Kidney epithelial cell (primary cell): Measurements from ENCODE around the gene S100A9. TPM values are rescaled to one million over a fixed set of nuclear protein-coding genes. Genes with fewer than 3 reads are reported as not detected.
"Not testable (repeated sequence)": the region's sequence is repeated elsewhere in the genome, so short reads cannot be mapped to it uniquely, and the experiment has no call there.

Experiments used
- DNase-seq: peaks from one replicate; pipeline ENCODE4 v3.0.0-alpha.2; 2010; ENCODE audit warnings: low read depth
- H3K27me3 ChIP-seq: 2 replicates; pipeline ENCODE4 v1.6.0; 2011; ENCODE audit warnings: low read length; ENCODE audit not compliant: control insufficient read depth, insufficient read depth
- H3K36me3 ChIP-seq: 2 replicates; pipeline ENCODE4 v1.5.1; 2011; ENCODE audit warnings: low read length; ENCODE audit not compliant: control insufficient read depth, insufficient read depth
- H3K4me3 ChIP-seq: 2 replicates; pipeline ENCODE4 v1.5.1; 2011; ENCODE audit warnings: low read depth, mild to moderate bottlenecking, control low read depth, low read length
- CTCF ChIP-seq: IDR thresholded peaks from 2 replicates; pipeline ENCODE4 v1.5.1; 2011; ENCODE audit warnings: mild to moderate bottlenecking, moderate library complexity, low read length, control low read depth, inconsistent platforms; ENCODE audit not compliant: insufficient read depth, poor library complexity, severe bottlenecking
- total RNA-seq: library from RNA; depleted of rRNA; stranded (reverse); fragments of >200 nt; gene quantifications from 2 replicates; pipeline ENCODE4 v1.2.3, GENCODE V29; 2015

S100A9 gene
- total RNA-seq, 1 donor from 2014 or later = 35.3 TPM

GRCh38 chr1:153318145-153318544 is 39.5 kb upstream of the S100A9 start:
- not testable (repeated sequence) for H3K36me3 ChIP-seq

GRCh38 chr1:153322568-153322967 is 35.1 kb upstream of the S100A9 start:
- no peak for DNase-seq
- H3K27me3 ChIP-seq = no peaks in the 10 kb centered on the region
- no peak overlapping the region for H3K4me3 ChIP-seq
- H3K36me3 ChIP-seq = no peaks in the 10 kb centered on the region
- TF ChIP-seq CTCF = no peak

More at GRCh38 chr1:153318145-153318544, 39.5 kb upstream of the S100A9 start:
- H3K27me3 ChIP-seq, H3K4me3 ChIP-seq, DNase-seq: not testable (repeated sequence)

GRCh38 chr1:153324912-153325311 is 32.7 kb upstream of the S100A9 start:
- TF ChIP-seq CTCF = no peak
- Histone ChIP-seq H3K27me3 (no peaks in the 10 kb centered on the region), H3K4me3 (no peak overlapping the region), H3K36me3 (no peaks in the 10 kb centered on the region)
- no peak for DNase-seq

GRCh38 chr1:153333902-153334301 is 23.8 kb upstream of the S100A9 start:
- TF ChIP-seq CTCF = no peak
- no peaks in the 10 kb centered on the region for H3K36me3 ChIP-seq
- no peaks in the 10 kb centered on the region for H3K27me3 ChIP-seq
- no peak overlapping the region for H3K4me3 ChIP-seq
- DNase-seq = no peak

- H3K36me3 ChIP-seq = no peaks in the 10 kb centered on the region
- H3K4me3 ChIP-seq = no peak overlapping the region
- no peak for TF ChIP-seq CTCF
- no peak for DNase-seq
- H3K27me3 ChIP-seq = no peaks in the 10 kb centered on the region
Observed at GRCh38 chr1:153336650-153337049, 21.0 kb upstream of the S100A9 start.

GRCh38 chr1:153337980-153338853 is 19.4 kb upstream of the S100A9 start:
- Histone ChIP-seq H3K36me3 (no peaks in the 10 kb centered on the region), H3K4me3 (no peak overlapping the region), H3K27me3 (no peaks in the 10 kb centered on the region)
- DNase-seq = no peak
- TF ChIP-seq CTCF = no peak
